HFFc6 (cell line): ENCODE data around the gene OSBP2. TPM values are rescaled to one million over a fixed set of nuclear protein-coding genes. Genes with fewer than 3 reads are reported as not detected.

Experiments used
- DNase-seq: peaks from one replicate; pipeline ENCODE4 v3.0.0-alpha.2; 2018
- H3K27ac Mint-ChIP-seq: 2 replicates; pipeline ENCODE4 v1.8.0; 2020; ENCODE audit warnings: mild to moderate bottlenecking, mixed read lengths
- H3K27me3 Mint-ChIP-seq: 2 replicates; pipeline ENCODE4 v1.8.0; 2021; ENCODE audit warnings: mild to moderate bottlenecking, moderate library complexity, mixed read lengths; ENCODE audit not compliant: insufficient read depth
- H3K36me3 Mint-ChIP-seq: 2 replicates; pipeline ENCODE4 v1.8.0; 2021; ENCODE audit warnings: low read depth, mixed read lengths
- H3K4me1 Mint-ChIP-seq: 2 replicates; pipeline ENCODE4 v1.8.0; 2020; ENCODE audit warnings: low read depth, mixed read lengths
- H3K4me3 Mint-ChIP-seq: 2 replicates; pipeline ENCODE4 v1.8.0; 2020; ENCODE audit warnings: mild to moderate bottlenecking, moderate library complexity, mixed read lengths
- H3K9me3 Mint-ChIP-seq: 2 replicates; pipeline ENCODE4 v1.8.0; 2020; ENCODE audit warnings: mild to moderate bottlenecking, mixed read lengths
- CTCF ChIP-seq: fragments of 200-600 bp; sonication (generic); IDR thresholded peaks from 2 replicates; pipeline ENCODE4 v1.5.0; 2021; ENCODE audit warnings: antibody characterized with exemption, mild to moderate bottlenecking
- total RNA-seq, 6 experiments: library from RNA; stranded (reverse); fragmentation: NEBNext Ultra II Directional; extraction: Animal tissue kit (Norgen Biotek cat#: 25700); gene quantifications; 2 replicates in 1 of 6; 3 replicates in 5 of 6; pipeline ENCODE4 v1.2.3, GENCODE V29; 2021

The OSBP2 gene
- total RNA-seq, 6 experiments from 2014 or later = 0.09 to 0.37 (median 0.28) TPM; not detected in 1

DNA sequence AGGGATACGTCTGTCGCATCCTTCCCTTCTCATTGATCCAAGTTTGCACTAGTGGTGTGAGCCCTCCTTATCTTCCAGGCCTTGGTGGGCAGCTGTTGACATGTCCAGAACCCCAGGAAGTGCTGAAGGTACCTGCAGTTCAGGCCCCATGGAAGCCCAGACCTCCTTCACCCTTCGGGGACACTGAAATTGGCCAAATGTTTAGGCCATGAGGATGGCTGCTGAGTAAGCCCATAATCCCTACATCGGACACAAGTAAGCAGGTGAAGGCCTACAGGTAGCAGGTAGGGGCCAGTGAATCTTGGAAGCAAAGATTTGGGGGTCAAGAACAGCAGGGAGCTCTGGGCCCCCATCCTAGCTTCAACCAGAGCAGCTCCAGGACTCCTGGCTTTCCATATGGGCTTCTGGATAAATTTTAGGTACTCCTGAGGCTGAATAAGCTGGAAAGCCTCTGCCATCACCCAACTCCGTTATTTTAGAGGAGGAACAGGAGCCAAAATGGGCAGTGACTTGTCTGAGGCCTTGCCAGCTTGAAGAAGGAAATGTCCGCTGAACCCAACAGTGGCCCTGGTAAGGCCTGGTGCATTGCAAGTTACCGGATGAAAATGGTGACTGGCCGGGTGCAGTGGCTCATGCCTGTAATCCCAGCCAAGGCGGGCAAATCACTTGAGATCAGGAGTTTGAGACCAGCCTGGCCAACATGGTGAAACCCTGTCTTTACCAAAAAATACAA is 228.7 kb downstream of the OSBP2 start:
- Mint-ChIP-seq H3K9me3 (no peaks in the 10 kb centered on the region), H3K4me3 (no peak overlapping the region), H3K4me1 (peaks cover 16% of the 10 kb centered on the region), H3K27me3 (peaks cover 4% of the 10 kb centered on the region), H3K36me3 (no peaks in the 10 kb centered on the region), H3K27ac (no peak overlapping the region)
- no peak for DNase-seq
- no peak for TF ChIP-seq CTCF

DNA sequence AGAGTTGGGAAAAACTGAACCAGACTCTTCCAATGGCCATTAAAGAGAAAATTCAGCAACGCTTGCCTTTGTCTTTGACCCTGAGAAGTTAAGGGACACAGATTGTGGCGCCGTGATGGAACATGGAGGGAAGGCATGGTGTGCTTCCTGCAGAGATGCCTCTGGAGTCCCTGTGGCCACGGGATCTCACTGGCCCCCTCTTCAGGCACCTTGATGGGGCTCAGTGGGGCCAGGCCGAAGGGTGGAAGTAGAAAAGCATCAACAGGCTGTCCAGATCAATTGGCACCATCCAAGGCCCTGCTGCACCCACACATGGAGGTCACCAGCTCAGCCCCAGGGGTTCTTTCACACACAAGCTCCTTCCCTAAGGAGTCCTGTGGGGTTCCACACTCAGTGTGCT is 231.0 kb downstream of the OSBP2 start:
- no peak for DNase-seq
- H3K4me3 Mint-ChIP-seq = no peak overlapping the region
- no peak for TF ChIP-seq CTCF
- peaks cover 4% of the 10 kb centered on the region for H3K27me3 Mint-ChIP-seq
- H3K9me3 Mint-ChIP-seq = no peaks in the 10 kb centered on the region
- no peaks in the 10 kb centered on the region for H3K36me3 Mint-ChIP-seq
- H3K27ac Mint-ChIP-seq = no peak overlapping the region
- H3K4me1 Mint-ChIP-seq = peaks cover 11% of the 10 kb centered on the region

GRCh38 chr22:30926706-30927105 is 232.0 kb downstream of the OSBP2 start:
- Mint-ChIP-seq H3K27ac (no peak overlapping the region), H3K4me3 (no peak overlapping the region), H3K27me3 (peaks cover 6% of the 10 kb centered on the region), H3K36me3 (0 out of 2 replicates have a peak, but pooled peaks cover 4% of the 10 kb centered on the region), H3K4me1 (peaks cover 3% of the 10 kb centered on the region), H3K9me3 (no peaks in the 10 kb centered on the region)
- no peak for DNase-seq
- no peak for TF ChIP-seq CTCF

DNA sequence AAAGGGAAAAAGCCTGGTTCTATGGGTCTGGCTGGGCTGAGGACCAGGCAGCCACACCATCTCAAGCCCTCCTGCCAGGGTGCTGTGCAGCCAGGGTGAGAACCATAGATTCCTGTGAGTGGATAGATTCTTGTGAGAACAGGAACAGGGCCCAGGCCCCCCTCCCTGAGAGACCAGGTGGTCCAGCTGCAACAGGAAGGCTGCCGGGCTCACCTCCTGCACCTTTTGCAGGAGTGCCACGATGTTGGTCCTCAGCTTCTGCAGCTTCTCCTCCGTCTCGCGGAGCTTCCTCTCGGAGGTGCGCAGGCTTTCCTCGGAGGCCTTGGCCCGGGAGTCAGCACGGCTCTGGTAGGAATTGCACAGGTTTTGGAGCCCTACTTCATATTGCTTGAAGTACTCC is 233.1 kb downstream of the OSBP2 start:
- H3K9me3 Mint-ChIP-seq = no peaks in the 10 kb centered on the region
- DNase-seq = no peak
- peaks cover 3% of the 10 kb centered on the region; the same call in 1 of the 2 replicates for H3K27me3 Mint-ChIP-seq
- H3K4me3 Mint-ChIP-seq = no peak overlapping the region
- peaks cover 10% of the 10 kb centered on the region; the same call in 1 of the 2 replicates for H3K36me3 Mint-ChIP-seq
- H3K27ac Mint-ChIP-seq = no peak overlapping the region
- TF ChIP-seq CTCF = no peak
- H3K4me1 Mint-ChIP-seq = no peaks in the 10 kb centered on the region

DNA sequence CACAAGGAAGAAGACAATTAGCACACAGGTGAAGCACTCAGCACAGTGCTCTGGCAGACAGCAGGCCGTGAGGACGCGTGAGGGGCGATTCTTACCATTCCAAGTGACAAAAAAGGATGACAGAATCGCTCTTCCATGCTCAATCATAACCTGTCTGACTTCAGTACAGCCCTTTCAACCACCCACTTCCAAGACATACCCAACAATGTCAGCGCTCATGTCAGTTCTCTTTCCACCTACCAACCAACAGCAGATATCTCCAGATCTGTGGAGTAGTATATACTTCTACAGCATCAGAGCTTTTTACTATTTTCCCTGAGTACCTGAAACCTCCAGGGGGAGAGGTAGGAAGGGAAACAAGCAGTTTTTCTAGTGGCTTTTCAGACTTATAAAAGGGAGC is 233.7 kb downstream of the OSBP2 start:
- Mint-ChIP-seq H3K36me3 (peaks cover 11% of the 10 kb centered on the region; the same call in 1 of the 2 replicates), H3K4me3 (no peak overlapping the region), H3K9me3 (no peaks in the 10 kb centered on the region), H3K4me1 (no peaks in the 10 kb centered on the region), H3K27ac (no peak overlapping the region), H3K27me3 (peaks cover 3% of the 10 kb centered on the region; the same call in 1 of the 2 replicates)
- no peak for TF ChIP-seq CTCF
- no peak for DNase-seq
